ENCODE measurements around the gene FUT1.
A peak's percentile ranks its signal among the peaks of the same experiment; 100 is the strongest.

Gene FUT1

DNA sequence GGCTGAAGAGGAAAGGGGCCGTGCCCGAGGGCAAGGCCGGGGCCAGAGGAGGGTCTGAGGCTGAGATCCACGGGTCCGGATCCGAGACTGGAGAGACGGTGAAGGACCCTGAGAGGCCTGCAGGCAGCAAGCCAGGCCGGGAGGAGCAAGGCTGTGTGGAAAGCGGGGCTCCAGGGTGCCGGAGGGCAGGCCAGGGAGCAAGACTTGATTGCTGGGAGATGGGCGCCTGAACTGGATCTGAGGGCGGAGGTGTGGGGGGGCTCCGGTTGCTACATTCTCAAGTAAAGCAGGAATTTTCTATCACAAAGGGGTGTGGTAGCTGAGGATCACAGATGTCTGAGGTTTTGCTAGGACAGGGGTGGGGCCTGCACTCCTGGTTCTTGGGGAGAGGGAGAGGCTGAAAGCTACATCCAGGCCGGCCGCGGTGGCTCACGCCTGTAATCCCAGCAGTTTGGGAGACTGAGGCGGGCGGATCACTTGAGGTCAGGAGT is 36.7 kb downstream of the FUT1 start:
- DNase-seq: no peak

DNA sequence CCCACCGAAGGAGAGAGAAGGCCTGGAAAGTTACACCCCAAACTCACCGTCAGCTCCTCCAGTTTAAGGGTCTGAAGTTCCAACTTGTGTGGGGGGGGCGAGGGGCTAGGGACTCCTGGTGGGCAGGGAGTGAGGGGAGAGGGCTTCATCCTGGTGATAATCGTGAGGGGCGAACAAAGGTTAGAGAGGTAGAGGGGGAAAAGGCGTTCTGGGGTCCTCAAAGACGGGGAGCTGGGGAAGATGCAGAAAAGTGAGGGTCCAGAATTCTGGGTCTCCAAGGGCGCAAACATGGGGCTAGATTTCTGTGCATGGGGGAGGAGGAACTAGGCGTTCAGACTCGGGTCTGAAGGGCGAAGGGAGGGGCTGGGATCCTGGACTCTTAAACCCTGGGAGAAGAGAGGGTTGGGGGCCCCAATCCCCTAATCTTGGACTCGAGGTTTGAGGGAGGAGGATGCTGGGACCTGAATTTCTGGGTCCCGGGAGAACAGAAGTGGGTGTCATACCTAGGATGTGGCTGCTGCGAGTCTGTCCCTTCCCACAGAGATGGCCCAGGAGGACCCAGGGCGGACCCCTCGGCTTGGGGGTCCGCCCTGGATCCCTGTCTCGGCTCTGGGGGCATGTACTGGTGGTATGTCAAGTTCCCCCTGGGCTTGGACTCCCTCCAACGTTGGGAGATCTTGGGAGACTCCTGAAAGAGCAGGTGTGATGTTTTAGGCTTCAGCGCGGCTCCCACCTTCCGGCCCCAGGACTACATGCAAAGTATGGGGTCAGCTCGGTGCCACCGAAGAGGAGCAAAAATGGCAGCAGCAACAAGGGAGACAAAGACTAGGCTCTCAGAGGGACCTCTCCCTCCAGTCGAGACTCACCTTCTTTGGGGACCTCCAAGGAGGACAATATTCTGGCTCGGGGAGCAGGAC is 37.4 kb downstream of the FUT1 start:
- DNase-seq: no peak

DNA sequence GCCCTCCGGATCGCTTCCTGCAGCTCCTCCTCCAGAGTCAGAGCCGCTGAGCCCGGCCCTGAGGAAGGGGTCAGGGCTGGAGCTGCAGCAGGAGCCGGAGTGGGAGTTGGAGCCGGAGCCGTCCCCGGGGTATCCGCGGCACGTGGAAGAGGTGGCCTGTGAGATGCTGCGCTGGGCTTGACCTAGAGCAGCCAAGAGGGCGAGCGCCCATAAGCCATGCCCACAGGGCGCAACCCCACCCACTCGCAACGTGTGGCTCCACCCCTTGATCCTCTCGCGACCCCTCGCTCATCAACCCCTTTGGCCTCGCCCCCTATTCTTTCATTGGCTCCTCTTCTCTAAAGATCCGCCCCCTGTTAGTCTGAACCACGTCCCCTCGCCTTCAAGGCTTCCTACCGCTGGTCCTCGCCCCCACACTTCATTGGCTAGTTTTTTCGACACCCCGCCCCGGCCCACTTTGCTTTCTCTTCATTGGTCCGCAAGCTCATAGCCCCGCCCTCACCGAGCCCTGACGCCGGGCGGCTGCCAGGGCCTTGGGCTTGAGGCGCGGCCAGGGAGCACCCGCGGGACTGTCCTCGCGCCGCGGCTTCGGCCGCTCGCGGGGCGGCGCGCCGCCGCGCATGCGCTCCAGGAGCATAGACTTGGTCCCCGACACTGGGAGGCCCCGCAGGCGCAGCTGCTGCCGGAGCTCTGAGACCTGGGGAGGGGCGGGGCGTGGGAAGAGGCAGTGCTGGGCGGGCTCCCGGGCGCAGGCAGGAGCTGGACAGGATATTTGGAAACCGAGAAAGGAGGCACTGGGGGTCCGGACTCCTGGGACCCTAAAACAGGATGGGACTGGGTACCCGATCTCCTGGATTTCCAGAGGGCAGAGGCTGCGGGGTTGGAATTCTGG is 38.3 kb downstream of the FUT1 start:
- DNase-seq: peak; percentile 90 to 94 (median 94)

DNA sequence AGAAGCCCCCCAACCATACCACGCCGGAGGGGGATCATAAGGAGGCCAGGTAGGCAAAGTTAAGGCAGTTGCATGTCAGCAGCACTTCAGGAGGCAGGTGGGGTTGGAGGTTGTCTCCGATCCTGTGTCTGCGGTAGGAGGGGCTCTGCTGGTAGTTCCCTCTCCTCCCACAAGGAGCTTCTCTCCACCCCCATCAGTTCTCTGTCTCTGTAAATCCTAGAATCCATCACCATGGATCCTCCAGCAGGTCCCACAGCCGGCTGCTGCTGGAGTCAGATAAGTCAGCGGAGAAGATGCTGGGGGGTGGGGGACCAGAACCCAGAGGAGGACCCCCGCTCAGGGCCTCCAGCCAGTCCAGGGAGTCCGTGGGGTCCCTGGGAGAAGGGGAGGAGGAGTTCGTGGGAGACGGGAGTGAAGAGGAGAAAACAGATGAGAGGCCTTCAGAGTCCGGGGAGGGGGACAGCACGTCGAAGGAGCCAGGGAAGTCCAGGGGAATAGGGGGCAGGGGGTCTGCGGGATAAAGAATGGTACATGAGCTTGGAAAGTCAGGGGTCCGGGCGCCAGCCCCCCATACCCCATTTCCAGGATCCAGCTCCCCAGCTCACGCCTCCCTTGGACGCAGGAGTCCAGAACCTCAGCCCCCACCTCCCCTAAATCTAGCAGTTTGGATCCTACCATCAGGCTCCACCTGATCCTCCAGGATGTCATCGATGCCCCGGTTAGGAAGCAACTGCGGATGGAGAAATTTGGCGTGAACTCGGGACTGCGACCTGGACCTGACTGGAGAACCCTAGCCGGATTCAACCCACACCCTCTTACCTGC is 39.2 kb downstream of the FUT1 start:
- DNase-seq: no peak

DNA sequence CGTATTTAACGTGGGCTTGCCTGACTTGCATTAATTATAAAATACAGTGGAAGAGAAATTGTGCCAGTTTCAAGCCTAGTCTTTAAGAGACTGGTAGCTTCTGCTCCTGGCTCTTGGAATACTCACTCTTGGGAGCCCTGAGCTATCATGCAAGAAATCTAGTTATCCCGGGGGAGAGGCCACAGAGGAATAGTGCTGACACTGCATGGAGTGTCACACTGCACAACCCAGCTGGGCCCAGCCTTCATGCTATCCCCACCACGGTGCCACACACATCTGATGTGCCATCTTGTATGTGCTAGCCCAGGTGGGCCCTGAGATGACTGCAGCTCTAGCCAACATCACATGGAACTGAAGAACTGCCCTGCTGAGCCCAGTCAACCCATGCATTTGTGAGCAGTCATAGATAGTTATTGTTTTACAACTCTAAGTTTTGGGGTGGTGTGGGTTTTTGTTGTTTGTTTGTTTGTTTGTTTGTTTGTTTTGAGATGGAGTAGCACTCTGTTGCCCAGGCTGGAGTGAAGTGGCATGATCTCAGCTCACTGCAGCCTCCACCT is 41.3 kb downstream of the FUT1 start:
- no peak for DNase-seq

DNA sequence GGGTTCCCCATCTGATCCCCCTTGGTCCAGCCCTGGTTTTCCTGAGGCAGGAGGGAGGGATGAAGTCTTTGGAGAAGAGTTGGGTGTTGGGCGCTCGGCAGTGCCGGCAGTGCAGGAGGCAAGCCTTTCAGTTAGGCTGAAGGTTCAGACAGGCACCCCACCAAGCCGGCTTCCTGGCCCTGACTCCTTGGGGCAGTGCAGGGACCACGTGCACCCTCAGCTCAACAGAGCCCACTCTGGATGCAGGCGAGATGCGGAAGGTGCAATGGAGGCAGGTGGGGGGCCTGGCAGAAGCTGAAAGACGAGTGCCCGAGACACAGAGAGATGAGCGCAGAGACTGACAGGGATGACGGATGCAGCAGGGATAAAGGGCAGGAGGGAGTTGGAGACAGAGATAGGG is 44.0 kb downstream of the FUT1 start:
- no peak for DNase-seq

DNA sequence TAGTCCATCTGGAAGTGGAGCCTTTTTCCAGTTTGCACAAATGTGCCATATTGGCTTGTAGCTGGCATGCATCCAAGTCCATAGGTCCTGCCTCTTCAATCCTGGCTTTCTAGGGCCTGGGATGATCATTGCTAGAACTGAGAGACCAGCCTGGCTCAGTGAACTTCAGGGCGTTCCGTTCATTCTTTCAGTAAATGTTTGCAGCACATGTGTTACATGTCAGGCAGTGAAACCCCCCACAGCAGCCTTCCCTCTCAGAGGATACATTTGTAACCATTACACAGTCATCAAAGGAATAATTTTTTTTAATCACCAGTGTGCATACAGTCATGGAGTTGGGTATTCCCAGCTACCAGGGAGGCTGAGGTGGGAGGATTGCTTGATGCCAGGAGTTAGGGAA is 47.0 kb downstream of the FUT1 start:
- no peak for DNase-seq

DNA sequence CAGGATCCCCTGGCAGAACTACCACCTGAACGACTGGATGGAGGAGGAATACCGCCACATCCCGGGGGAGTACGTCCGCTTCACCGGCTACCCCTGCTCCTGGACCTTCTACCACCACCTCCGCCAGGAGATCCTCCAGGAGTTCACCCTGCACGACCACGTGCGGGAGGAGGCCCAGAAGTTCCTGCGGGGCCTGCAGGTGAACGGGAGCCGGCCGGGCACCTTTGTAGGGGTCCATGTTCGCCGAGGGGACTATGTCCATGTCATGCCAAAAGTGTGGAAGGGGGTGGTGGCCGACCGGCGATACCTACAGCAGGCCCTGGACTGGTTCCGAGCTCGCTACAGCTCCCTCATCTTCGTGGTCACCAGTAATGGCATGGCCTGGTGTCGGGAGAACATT is 49.1 kb downstream of the FUT1 start:
- no peak for DNase-seq

DNA sequence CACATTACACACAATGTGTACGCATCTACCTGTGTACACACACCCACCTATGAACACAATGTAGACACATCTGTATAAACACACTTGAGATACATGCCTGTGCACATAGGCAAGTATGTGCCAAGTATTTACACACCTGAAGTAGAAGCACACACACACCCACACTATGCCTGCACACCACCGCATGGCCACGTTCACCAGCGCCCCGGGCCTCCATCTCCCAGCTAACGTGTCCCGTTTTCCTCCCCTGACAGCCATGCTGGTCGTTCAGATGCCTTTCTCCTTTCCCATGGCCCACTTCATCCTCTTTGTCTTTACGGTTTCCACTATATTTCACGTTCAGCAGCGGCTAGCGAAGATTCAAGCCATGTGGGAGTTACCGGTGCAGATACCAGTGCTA is 49.7 kb downstream of the FUT1 start:
- DNase-seq: no peak

DNA sequence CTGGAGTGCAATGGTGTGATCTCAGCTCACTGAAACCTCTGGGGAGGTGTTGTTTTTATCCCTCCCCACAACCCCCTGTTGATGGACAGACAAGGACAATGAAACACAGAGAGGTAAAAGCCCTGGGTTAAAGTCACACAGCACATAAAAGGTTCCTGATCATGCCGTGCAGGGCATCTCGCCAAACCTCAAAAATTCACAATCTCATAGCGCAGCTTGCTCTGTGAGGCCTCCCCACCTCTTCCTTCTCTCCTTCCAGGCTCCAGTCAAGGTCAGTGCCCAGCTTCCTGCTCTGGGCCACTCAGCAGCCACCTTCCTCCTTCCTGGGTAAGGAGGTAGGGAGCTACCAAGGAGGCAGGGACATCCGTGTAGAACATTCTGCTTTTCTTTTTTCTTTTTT is 54.4 kb downstream of the FUT1 start:
- no peak for DNase-seq
